Stomach smooth muscle (tissue), 2 donors: Measurements from ENCODE around the gene PRCD.

Experiments
- H3K27ac ChIP-seq: one replicate; pipeline ENCODE4 v1.7.0; 2013; ENCODE audit warnings: mild to moderate bottlenecking, low read length, inconsistent platforms
- H3K27me3 ChIP-seq, 2 donors: one replicate each; pipeline ENCODE4 v1.7.0; 2013; ENCODE audit warnings: low read length in 2 of 2; ENCODE audit not compliant: insufficient read depth in 2 of 2, control insufficient read depth in 1 of 2
- H3K36me3 ChIP-seq, 2 donors: one replicate each; pipeline ENCODE4 v1.7.0; 2013; ENCODE audit warnings: low read length in 2 of 2; ENCODE audit not compliant: control insufficient read depth in 2 of 2, insufficient read depth in 2 of 2
- H3K4me1 ChIP-seq: one replicate; pipeline ENCODE4 v1.7.0; 2013; ENCODE audit warnings: low read length; ENCODE audit not compliant: control insufficient read depth, insufficient read depth
- H3K4me3 ChIP-seq, 2 donors: one replicate each; pipeline ENCODE4 v1.7.0; 2013; ENCODE audit warnings: low read length in 2 of 2
- H3K9ac ChIP-seq, 2 donors: one replicate each; pipeline ENCODE4 v1.7.0; 2013; ENCODE audit warnings: low read length in 2 of 2, mild to moderate bottlenecking in 1 of 2
- H3K9me3 ChIP-seq, 2 donors: one replicate each; pipeline ENCODE4 v1.7.0; 2013; ENCODE audit warnings: low read length in 2 of 2; ENCODE audit not compliant: control insufficient read depth in 2 of 2
- donor health status: healthy.
- donor health status: Pancreatic carcinoma.

Gene PRCD

GRCh38 chr17:76542984-76543383 is 3.1 kb downstream of the PRCD start:
- no peak overlapping the region for H3K9ac ChIP-seq
- H3K27me3 ChIP-seq, result peaks cover 10 to 21% of the 10 kb centered on the region in 2 donors
- no peak overlapping the region for H3K27ac ChIP-seq
- H3K4me1 ChIP-seq, result peaks cover 50% of the 10 kb centered on the region
- no peaks in the 10 kb centered on the region for H3K9me3 ChIP-seq
- no peaks in the 10 kb centered on the region for H3K36me3 ChIP-seq
- H3K4me3 ChIP-seq, result no peak overlapping the region

GRCh38 chr17:76543482-76543825 is 3.6 kb downstream of the PRCD start:
- H3K27me3 ChIP-seq, result peaks cover 9 to 17% of the 10 kb centered on the region in 2 donors
- H3K9ac ChIP-seq, result no peak overlapping the region
- H3K36me3 ChIP-seq, result no peaks in the 10 kb centered on the region
- no peak overlapping the region for H3K27ac ChIP-seq
- no peaks in the 10 kb centered on the region for H3K9me3 ChIP-seq
- peaks cover 50% of the 10 kb centered on the region for H3K4me1 ChIP-seq
- H3K4me3 ChIP-seq, result no peak overlapping the region

GRCh38 chr17:76543826-76544545 is 4.1 kb downstream of the PRCD start:
- H3K4me3 ChIP-seq, result no peak overlapping the region
- no peak overlapping the region for H3K9ac ChIP-seq
- H3K4me1 ChIP-seq, result peaks cover 47% of the 10 kb centered on the region
- no peak overlapping the region for H3K27ac ChIP-seq
- no peaks in the 10 kb centered on the region for H3K9me3 ChIP-seq
- H3K27me3 ChIP-seq, result peaks cover 7 to 14% of the 10 kb centered on the region in 2 donors
- H3K36me3 ChIP-seq, result no peaks in the 10 kb centered on the region

GRCh38 chr17:76544546-76545365 is 4.9 kb downstream of the PRCD start:
- no peak overlapping the region for H3K9ac ChIP-seq

GRCh38 chr17:76545918-76546555 is 6.2 kb downstream of the PRCD start:
- Histone ChIP-seq H3K36me3 (no peaks in the 10 kb centered on the region), H3K9me3 (no peaks in the 10 kb centered on the region), H3K27ac (no peak overlapping the region), H3K4me3 (no peak overlapping the region), H3K9ac (no peak overlapping the region), H3K27me3 (peaks cover 7 to 14% of the 10 kb centered on the region in 2 donors), H3K4me1 (peaks cover 33% of the 10 kb centered on the region)

More at GRCh38 chr17:76544546-76545365, 4.9 kb downstream of the PRCD start:
- Histone ChIP-seq H3K4me1 (peaks cover 42% of the 10 kb centered on the region), H3K27me3 (peaks cover 7 to 14% of the 10 kb centered on the region in 2 donors), H3K9me3 (no peaks in the 10 kb centered on the region), H3K4me3 (no peak overlapping the region), H3K27ac (no peak overlapping the region), H3K36me3 (no peaks in the 10 kb centered on the region)

GRCh38 chr17:76546556-76547182 is 6.8 kb downstream of the PRCD start:
- H3K9me3 ChIP-seq, result no peaks in the 10 kb centered on the region
- H3K27ac ChIP-seq, result no peak overlapping the region
- no peak overlapping the region for H3K4me3 ChIP-seq
- no peaks in the 10 kb centered on the region for H3K36me3 ChIP-seq
- peaks cover 29% of the 10 kb centered on the region for H3K4me1 ChIP-seq
- peaks cover 7 to 14% of the 10 kb centered on the region in 2 donors for H3K27me3 ChIP-seq
- no peak overlapping the region for H3K9ac ChIP-seq

GRCh38 chr17:76547183-76547641 is 7.4 kb downstream of the PRCD start:
- Histone ChIP-seq H3K27me3 (peaks cover 6 to 14% of the 10 kb centered on the region in 2 donors), H3K9me3 (no peaks in the 10 kb centered on the region), H3K4me1 (peaks cover 27% of the 10 kb centered on the region), H3K27ac (no peak overlapping the region), H3K9ac (no peak overlapping the region), H3K4me3 (no peak overlapping the region), H3K36me3 (no peaks in the 10 kb centered on the region)

- no peak overlapping the region for H3K27ac ChIP-seq
- H3K36me3 ChIP-seq, result no peaks in the 10 kb centered on the region
- H3K9ac ChIP-seq, result no peak overlapping the region
- no peaks in the 10 kb centered on the region for H3K9me3 ChIP-seq
- no peak overlapping the region for H3K4me3 ChIP-seq
- H3K27me3 ChIP-seq, result peaks cover 3 to 11% of the 10 kb centered on the region in 2 donors
- H3K4me1 ChIP-seq, result peaks cover 26% of the 10 kb centered on the region
Observed at GRCh38 chr17:76547642-76548202, 7.9 kb downstream of the PRCD start.

GRCh38 chr17:76548378-76549214 is 8.8 kb downstream of the PRCD start:
- Histone ChIP-seq H3K27ac (no peak overlapping the region), H3K4me3 (no peak overlapping the region), H3K27me3 (peaks cover 0 to 10% of the 10 kb centered on the region in 2 donors), H3K9ac (no peak overlapping the region), H3K36me3 (no peaks in the 10 kb centered on the region), H3K4me1 (peaks cover 26% of the 10 kb centered on the region), H3K9me3 (no peaks in the 10 kb centered on the region)
